ENCODE results near the gene SLC7A5. TPM values are rescaled to one million over a fixed set of nuclear protein-coding genes. Genes with fewer than 3 reads are reported as not detected.
A peak's percentile ranks its signal among the peaks of the same experiment; 100 is the strongest.

SLC7A5 gene
- total and polyA plus RNA-seq, 12 donors: 1.2 to 15.3 (median 4.1) TPM

GRCh38 chr16:87854907-87855683 lies 14.2 kb downstream of the SLC7A5 start:
- H3K36me3 ChIP-seq: peaks cover 0 to 17% (median 0%) of the 10 kb centered on the region in 9 donors
- intact Hi-C loops (cut with DNase I): loop anchor here in 3 of 10 donors (5.0 to 10.0 kb wide), 2 partner anchors 50 to 52 kb away; no protein-coding TSS in a partner anchor
- H3K9me3 ChIP-seq: no peaks in the 10 kb centered on the region
- no peak for TF ChIP-seq CTCF (IDR thresholded peaks at IDR 0.05)
- peaks cover 0 to 8% (median 0%) of the 10 kb centered on the region in 7 donors for H3K27me3 ChIP-seq
- WGBS, 2 donors: 94 to 96% methylated on average over 22 of the region's 22 CpGs
- DNase-seq (no peak), ATAC-seq (peak in 1 of 8 donors; percentile 3)
- H3K4me1 ChIP-seq: peaks cover 4 to 67% (median 25%) of the 10 kb centered on the region in 9 donors
- peak overlapping the region in 5 of 10 donors; percentile 49 to 96 (median 64) for H3K27ac ChIP-seq
- no peak overlapping the region for H3K4me3 ChIP-seq

GRCh38 chr16:87854053-87854906 lies 15.0 kb downstream of the SLC7A5 start:
- Histone ChIP-seq H3K36me3 (peaks cover 0 to 25% (median 0%) of the 10 kb centered on the region in 9 donors), H3K27ac (peak overlapping the region in 8 of 10 donors; percentile 8 to 96 (median 60)), H3K4me1 (peaks cover 4 to 71% (median 27%) of the 10 kb centered on the region in 9 donors), H3K9me3 (no peaks in the 10 kb centered on the region), H3K27me3 (peaks cover 0 to 8% (median 0%) of the 10 kb centered on the region in 7 donors), H3K4me3 (peak overlapping the region in 7 of 10 donors; percentile 15 to 40 (median 32))
- ATAC-seq (no peak), DNase-seq (no peak)
- no peak for TF ChIP-seq CTCF (IDR thresholded peaks at IDR 0.05)
- intact Hi-C loops (cut with DNase I): loop anchor here in 3 of 10 donors (5.0 to 10.0 kb wide), 2 partner anchors 51 to 53 kb away; no protein-coding TSS in a partner anchor
- WGBS, 2 donors: 66 to 70% methylated on average over 21 of the region's 21 CpGs

DNA sequence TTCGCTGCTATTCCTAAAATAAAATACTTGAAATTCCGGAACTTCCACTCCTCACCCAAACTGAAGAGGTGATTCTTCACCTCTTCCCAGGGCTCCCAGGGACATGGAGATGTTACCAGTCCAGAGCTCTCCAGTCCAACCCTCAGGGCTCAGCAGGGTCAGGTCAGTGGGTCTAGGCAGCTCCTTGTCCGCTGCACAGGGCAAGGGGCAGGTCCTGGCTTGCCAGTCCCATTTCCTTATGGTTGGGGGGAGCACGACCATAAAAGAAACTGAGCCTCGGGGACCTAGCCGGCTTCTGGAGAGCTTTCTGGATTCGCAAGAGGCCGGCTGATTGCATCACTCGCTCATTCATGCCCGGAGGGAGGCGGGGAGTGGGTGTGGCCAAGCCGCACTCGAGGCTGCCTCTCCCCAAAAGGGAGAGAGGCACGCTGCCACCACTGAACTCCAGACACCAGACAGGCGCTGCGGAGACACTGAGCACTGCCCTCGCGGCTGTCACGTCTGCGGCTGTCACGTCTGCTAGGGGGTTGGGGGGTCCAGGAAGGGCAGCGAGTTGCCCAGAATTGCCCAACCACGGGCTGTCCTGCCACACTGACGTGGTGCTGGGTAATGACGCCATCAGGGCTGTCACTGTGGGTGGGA lies 15.8 kb downstream of the SLC7A5 start:
- Histone ChIP-seq H3K36me3 (peaks cover 0 to 32% (median 0%) of the 10 kb centered on the region in 9 donors), H3K27ac (peak overlapping the region in 8 of 10 donors; percentile 8 to 96 (median 60)), H3K9me3 (no peaks in the 10 kb centered on the region), H3K4me1 (peaks cover 4 to 71% (median 27%) of the 10 kb centered on the region in 9 donors), H3K27me3 (peaks cover 0 to 8% (median 0%) of the 10 kb centered on the region in 7 donors), H3K4me3 (peak overlapping the region in 7 of 10 donors; percentile 15 to 40 (median 32))
- WGBS, 2 donors: 8 to 10% methylated on average over 25 of the region's 25 CpGs
- no peak for TF ChIP-seq CTCF (IDR thresholded peaks at IDR 0.05)
- DNase-seq (peak; percentile 90 to 92), ATAC-seq (peak; percentile 79 to 91 (median 88))
- intact Hi-C loops (cut with DNase I): loop anchor here in 3 of 10 donors (5.0 to 10.0 kb wide), 2 partner anchors 51 to 54 kb away; no protein-coding TSS in a partner anchor
